CD4-positive, alpha-beta T cell treated with Interleukin-15 for 4 hours (primary cell): ENCODE data around the gene AHCYL2.
"Not testable (repeated sequence)": the region's sequence is repeated elsewhere in the genome, so short reads cannot be mapped to it uniquely, and the experiment has no call there.

Source experiments
- DNase-seq: peaks from one replicate; pipeline ENCODE4 v3.0.0-alpha.2; 2020; ENCODE audit warnings: low spot score

Gene AHCYL2

GRCh38 chr7:129292861-129293260, 68.0 kb downstream of the AHCYL2 start:
- DNase-seq, result no peak

GRCh38 chr7:129295015-129295423, 70.2 kb downstream of the AHCYL2 start:
- no peak for DNase-seq

DNA sequence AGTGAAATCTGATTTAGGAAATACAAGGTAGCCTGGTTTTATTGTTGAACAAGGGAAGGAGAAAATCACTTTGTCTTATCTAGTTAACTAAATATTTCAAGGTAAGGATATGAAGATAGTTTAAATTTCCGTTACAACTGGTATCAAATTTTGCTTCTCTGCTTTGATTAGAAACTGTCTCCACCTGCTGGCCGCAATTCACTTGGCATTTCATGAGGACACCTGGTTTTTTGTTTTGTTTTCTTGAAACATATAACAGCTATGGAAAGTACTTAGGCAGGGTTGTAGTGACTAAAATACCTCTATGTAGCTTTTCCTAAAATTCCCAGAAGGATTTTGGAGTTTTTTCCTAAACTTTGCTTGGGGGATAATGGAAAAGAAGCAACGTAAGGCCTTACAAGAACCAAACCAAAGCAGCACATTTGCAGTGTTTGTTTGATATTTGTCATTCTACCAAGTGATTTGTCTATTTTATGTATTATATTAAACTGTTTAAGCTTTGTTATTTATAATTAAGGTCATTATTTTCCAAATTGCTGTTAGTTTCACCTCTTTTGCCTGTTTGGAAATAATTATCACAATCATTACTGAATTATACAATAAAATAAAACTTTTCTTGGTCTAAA, 73.6 kb downstream of the AHCYL2 start:
- DNase-seq, result peak; percentile 44

GRCh38 chr7:129299889-129300288, 75.1 kb downstream of the AHCYL2 start:
- DNase-seq, result no peak

DNA sequence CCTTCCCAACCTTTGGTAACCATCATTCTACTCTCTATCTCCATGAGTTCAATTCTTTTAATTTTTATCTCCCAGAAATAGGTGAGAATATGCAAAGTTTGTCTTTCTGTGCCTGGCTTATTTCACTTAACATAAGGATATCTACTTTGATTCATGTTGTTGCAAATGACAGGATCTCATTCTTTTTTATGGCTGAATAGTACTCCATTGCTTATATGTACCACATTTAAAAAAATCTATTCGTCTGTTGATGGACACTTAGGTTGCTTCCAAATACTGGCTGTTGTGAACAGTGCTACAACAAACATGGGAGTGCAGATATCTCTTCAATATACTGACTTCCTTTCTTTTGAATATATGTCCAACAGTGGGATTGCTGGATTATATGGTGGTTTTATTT, 75.5 kb downstream of the AHCYL2 start:
- not testable (repeated sequence) for DNase-seq

GRCh38 chr7:129307592-129307991, 82.8 kb downstream of the AHCYL2 start:
- no peak for DNase-seq

GRCh38 chr7:129308047-129308446, 83.2 kb downstream of the AHCYL2 start:
- DNase-seq, result no peak

DNA sequence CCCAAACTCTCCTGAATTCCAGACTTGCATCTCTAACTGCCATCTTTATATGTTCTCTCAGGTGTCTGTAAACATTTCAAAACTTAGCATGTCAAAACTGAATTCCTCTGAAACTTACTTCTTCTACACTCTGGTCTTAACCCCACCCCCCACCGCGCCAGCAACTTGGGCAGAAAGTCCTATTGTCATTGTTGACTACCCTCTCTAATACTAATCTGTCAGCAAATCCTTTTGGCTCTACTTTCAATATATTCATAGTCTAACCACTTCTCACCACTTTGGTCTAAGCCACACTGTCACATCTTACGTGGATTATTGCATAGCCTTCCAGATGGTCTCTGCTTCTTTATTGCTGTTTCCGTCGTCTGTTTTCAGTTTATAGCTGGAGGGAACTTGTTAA, 86.6 kb downstream of the AHCYL2 start:
- DNase-seq, result no peak

DNA sequence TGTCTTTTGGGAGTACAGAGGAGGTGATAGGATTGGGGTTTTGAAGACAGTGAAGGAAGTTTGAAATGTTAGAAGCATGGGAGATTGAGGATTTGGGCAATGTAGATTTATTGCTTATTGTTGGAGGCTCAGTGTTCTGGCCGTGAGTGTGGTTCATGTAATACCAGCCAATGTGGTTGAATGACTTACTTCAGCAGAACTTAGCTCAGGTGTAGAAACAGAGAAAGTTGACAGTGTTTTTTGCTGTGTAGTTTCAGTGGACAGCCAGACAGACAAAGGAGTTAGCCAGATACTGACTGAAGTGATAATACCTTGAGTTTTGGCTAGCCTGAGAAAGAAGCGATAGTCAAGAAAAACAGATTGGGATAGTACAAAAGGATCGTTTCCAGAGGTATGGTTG, 88.5 kb downstream of the AHCYL2 start:
- no peak for DNase-seq

DNA sequence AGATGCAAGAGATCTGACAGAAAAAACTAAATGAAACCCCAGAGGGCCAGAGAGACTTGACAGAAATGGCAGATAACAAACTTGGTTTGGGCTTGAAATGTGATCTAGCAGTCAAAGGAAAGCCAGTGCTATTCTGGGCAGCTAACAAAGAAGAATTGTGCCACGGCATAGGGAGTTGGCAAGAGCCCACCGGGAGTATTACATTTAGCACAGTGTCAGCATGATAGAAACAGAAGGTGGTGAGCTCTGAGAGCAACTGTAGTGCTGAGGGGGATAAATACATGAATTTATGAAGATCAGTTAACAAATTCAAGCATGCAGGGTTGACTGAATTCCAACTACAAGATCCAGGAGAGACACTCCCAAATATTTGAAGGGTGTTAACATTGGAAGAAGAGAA, 91.1 kb downstream of the AHCYL2 start:
- DNase-seq, result no peak

DNA sequence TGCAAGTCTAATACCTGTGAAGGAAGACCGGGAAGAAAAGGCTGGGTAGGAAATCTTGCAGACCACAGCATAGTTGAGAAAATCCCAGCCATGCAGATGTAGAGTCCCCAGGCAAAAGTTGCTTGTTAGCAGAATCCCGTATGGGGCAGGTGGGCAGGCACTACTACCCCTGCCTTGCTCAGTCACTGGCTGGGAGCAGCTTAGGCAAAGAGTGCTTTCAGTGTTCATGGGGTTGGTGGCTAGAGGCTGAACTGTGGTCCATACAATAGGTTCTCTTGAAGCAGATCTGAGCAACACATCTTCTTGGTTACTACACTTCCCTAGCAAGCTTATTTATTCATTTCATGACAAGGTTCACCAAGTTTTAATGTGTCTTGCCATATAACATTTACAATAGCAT, 92.6 kb downstream of the AHCYL2 start:
- DNase-seq, result no peak

DNA sequence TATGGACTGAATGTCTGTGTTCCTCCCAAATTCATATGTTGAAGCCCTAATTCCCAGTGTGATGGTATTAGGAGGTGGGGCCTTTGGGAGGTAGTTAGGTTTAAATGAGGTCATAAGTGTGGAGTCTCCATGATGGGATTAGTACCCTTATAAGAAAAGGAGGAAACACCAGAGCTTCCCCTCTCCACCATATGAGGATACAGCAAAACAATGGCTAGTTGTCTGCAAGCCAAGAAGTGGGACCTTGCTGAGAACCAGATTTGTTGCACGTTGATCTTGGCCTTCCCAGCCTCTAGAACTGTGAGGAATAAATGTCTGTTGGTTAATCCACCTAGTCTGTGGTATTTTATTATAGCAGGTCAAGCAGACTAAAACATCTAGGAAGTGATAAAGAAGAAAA, 102.2 kb downstream of the AHCYL2 start:
- DNase-seq, result no peak

GRCh38 chr7:129332254-129333035, 107.6 kb downstream of the AHCYL2 start:
- no peak for DNase-seq

DNA sequence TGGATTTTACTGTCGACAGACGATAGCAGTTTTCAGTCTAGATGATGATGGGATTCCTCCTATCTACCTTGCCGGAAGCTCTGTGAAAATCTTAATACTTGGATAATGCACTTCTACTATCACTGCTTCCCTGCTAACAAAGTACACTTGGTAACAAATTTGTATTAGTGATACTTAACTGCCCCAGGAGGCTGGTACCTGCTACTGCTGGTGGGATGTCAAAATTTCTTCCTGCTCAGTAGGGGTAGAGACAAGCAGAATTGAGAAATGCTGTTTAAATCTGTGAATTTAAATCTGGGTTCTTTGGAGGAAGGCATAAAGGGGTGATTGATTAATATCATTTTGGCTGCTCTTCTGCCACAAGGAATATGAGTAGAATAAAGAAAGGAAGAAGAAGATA, 109.6 kb downstream of the AHCYL2 start:
- no peak for DNase-seq

DNA sequence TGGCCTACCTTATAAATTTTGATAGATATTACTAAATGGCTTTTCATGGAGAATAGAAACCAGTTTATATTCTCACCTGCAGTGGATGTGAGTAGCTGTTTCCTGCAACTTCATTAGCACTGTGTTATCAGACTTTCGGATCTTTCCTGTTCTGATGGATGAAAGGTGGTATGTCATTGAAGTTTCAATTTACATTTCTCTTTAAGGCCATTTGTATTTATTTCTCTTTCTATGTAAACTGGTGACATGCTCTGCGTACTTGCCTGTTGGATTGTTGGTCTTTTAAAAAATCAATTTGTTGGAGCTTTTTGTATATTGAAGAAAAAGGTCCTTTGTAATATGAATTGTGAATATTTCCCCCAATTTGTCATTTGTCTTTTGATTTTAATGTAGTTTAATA, 113.6 kb downstream of the AHCYL2 start:
- no peak for DNase-seq

GRCh38 chr7:129341212-129341611, 116.4 kb downstream of the AHCYL2 start:
- no peak for DNase-seq

GRCh38 chr7:129341816-129342806, 117.3 kb downstream of the AHCYL2 start:
- DNase-seq, result no peak

- peak; percentile 47 for DNase-seq
Observed at GRCh38 chr7:129343099-129343700, 118.4 kb downstream of the AHCYL2 start.

DNA sequence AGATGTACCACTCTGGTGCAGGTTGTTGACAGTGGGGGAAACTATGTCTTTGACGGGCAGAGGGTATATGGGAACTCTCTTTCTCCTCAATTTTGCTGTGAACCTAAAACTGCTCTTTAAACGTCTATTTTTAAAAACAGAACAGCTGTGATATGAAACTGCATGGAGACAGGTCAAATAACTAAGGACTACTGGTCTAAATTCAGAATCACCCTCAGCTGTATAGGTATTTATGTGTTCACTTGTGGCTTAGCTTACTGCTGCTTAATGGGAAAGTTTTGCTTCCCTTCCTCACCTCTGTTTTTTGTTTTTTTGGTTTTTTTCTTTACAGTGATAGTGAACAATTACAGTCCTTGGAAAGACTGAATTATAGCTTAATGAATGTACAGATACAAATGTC, 122.5 kb downstream of the AHCYL2 start:
- no peak for DNase-seq

DNA sequence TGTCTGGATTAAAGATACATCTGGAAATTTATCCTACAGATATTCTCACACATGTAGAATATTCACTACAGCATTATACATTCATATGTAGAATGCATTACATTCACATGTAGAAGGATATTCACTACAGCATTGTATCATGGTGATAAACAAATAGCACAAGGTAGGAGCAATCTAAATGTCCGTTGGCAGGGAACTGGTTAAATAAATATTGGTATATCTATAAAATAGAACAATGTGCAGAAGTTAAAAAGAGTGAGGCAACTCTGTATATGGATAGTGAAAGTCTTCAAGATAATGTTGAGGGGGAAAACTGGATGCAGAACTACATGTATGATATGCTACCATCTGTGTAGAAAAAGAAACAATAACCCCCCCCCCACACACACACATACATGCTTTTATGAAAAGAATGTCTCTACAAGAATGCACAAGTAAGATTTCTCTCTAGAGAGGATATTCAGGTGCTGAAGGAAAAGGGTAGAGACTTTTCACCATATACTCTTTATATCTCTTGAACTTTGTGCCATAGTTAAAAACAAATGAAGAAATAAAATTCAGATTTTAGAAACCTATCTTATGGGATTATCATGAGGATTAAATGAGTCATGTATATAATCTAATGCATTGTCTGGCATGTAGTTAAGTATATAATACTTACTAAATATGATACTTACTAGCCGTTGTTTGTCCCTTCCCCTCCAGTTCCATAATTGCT, 123.4 kb downstream of the AHCYL2 start:
- DNase-seq, result no peak

- DNase-seq, result no peak
Observed at GRCh38 chr7:129351320-129351719, 126.5 kb downstream of the AHCYL2 start.
